GM18507 (cell line): ENCODE measurements around the gene TNXB.
"Not testable (repeated sequence)": the region's sequence is repeated elsewhere in the genome, so short reads cannot be mapped to it uniquely, and the experiment has no call there.

Experiments
- DNase-seq: peaks from one replicate; pipeline ENCODE4 v3.0.0; 2011; ENCODE audit warnings: low read depth; ENCODE audit not compliant: insufficient read length; ENCODE audit errors: extremely low spot score
- FAIRE-seq: peaks from 2 replicates; lab custom pipeline; 2011; peaks lifted over from hg19 to GRCh38; lab: Jason Lieb, UNC

The TNXB gene

GRCh38 chr6:32115623-32116022, 6.5 kb upstream of the TNXB start:
- no peak for DNase-seq
- FAIRE-seq: no peak

- no peak for DNase-seq
- no peak for FAIRE-seq
These were observed 5.7 kb upstream of the TNXB start for GRCh38 chr6:32114796-32115195.

- FAIRE-seq (no peak), DNase-seq (no peak)
These were observed 4.5 kb upstream of the TNXB start for GRCh38 chr6:32113386-32114352.

GRCh38 chr6:32112431-32112980, 3.4 kb upstream of the TNXB start:
- DNase-seq (no peak), FAIRE-seq (no peak)

- DNase-seq: no peak
- FAIRE-seq: no peak
These were observed 2.4 kb upstream of the TNXB start for GRCh38 chr6:32111424-32112066.

- DNase-seq (no peak), FAIRE-seq (no peak)
These were observed 1.5 kb upstream of the TNXB start for GRCh38 chr6:32110632-32111031.

- FAIRE-seq: no peak
- DNase-seq: no peak
These were observed 625 bp upstream of the TNXB start for GRCh38 chr6:32109765-32110160.

- no peak for FAIRE-seq
- no peak for DNase-seq
These were observed 418 bp downstream of the TNXB start for GRCh38 chr6:32108727-32109113.

- DNase-seq (no peak), FAIRE-seq (no peak)
These were observed 977 bp downstream of the TNXB start for GRCh38 chr6:32108094-32108627.

- FAIRE-seq (no peak), DNase-seq (no peak)
These were observed 1.7 kb downstream of the TNXB start for GRCh38 chr6:32107406-32107805.

- no peak for FAIRE-seq
These were observed 3.7 kb downstream of the TNXB start for GRCh38 chr6:32105433-32105832.

GRCh38 chr6:32102255-32102654, 6.9 kb downstream of the TNXB start:
- no peak for FAIRE-seq

More at GRCh38 chr6:32105433-32105832, 3.7 kb downstream of the TNXB start:
- no peak for DNase-seq

GRCh38 chr6:32100251-32100650, 8.9 kb downstream of the TNXB start:
- not testable (repeated sequence) for FAIRE-seq, DNase-seq

More at GRCh38 chr6:32102255-32102654, 6.9 kb downstream of the TNXB start:
- DNase-seq: no peak

GRCh38 chr6:32097364-32097763, 11.8 kb downstream of the TNXB start:
- DNase-seq: no peak
- no peak for FAIRE-seq

GRCh38 chr6:32096394-32097258, 12.5 kb downstream of the TNXB start:
- DNase-seq: no peak
- FAIRE-seq: no peak

- DNase-seq (no peak), FAIRE-seq (no peak)
These were observed 13.1 kb downstream of the TNXB start for GRCh38 chr6:32096087-32096393.

- no peak for DNase-seq
- FAIRE-seq: no peak
These were observed 13.6 kb downstream of the TNXB start for GRCh38 chr6:32095338-32096086.

GRCh38 chr6:32092760-32093497, 16.2 kb downstream of the TNXB start:
- DNase-seq (no peak), FAIRE-seq (no peak)
